GM12878 (cell line): Measurements from ENCODE around the gene CTSO. TPM values are rescaled to one million over a fixed set of nuclear protein-coding genes. Genes with fewer than 3 reads are reported as not detected.

ENCODE experiments used
- ATAC-seq: fragments of 200-7000 bp; cut with Tn5 transposase; 3 replicates; pipeline ENCODE4 v1.9.1; 2020; ENCODE audit warnings: mild to moderate bottlenecking, moderate library complexity
- BruUV-seq: library from RNA; stranded (reverse); fragments of 400-500 nt; replicated peaks from 2 replicates; lab custom pipeline; 2021; lab: Mats Ljungman, UMichigan
- CTCF ChIA-PET: fragments of 300-600 bp; sonication (Branson Sonifier 250); formaldehyde crosslinking; extraction: SDS; loops from one replicate; lab custom pipeline; 2021; ENCODE audit warnings: inconsistent platforms; lab: Yijun Ruan, JAX
- POLR2A ChIA-PET: fragments of 350-600 bp; formaldehyde crosslinking; extraction: SDS; loops from one replicate; lab custom pipeline; 2021; ENCODE audit warnings: inconsistent platforms; lab: Charles Lee
- RAD21 ChIA-PET: fragments of 300-600 bp; sonication (Branson Sonifier 250); formaldehyde crosslinking; loops from one replicate; lab custom pipeline; 2023; ENCODE audit warnings: antibody characterized with exemption; ENCODE audit not compliant: unreplicated experiment; lab: Charles Lee
- SMC1A ChIA-PET: fragments of 300-600 bp; sonication (Branson Sonifier 250); formaldehyde crosslinking; loops from one replicate; lab custom pipeline; 2023; ENCODE audit not compliant: unreplicated experiment, uncharacterized antibody; lab: Charles Lee
- DNase-seq: peaks from one replicate; pipeline ENCODE4 v3.0.0-alpha.2; 2011; ENCODE audit warnings: low read depth, low spot score
- FAIRE-seq: peaks from 3 replicates; lab custom pipeline; 2011; peaks lifted over from hg19 to GRCh38; lab: Jason Lieb, UNC
- H2AFZ ChIP-seq: 2 replicates; pipeline ENCODE4 v1.6.0; 2011; ENCODE audit warnings: low read depth, low read length, control low read depth; ENCODE audit not compliant: control insufficient read depth
- H3K27ac ChIP-seq: 2 replicates; pipeline ENCODE4 v1.5.1; 2011; ENCODE audit warnings: control low read depth; ENCODE audit not compliant: control insufficient read depth, insufficient read depth
- H3K27me3 ChIP-seq, 2 experiments: replicated peaks in 1 of 2; 2 replicates each; pipeline versions ENCODE4 v1.6.0 to v1.6.1; 2011; ENCODE audit warnings: low read length in 1 of 2; ENCODE audit not compliant: control insufficient read depth in 2 of 2, insufficient read depth in 2 of 2
- H3K36me3 ChIP-seq, 2 experiments: 2 replicates each; pipeline ENCODE4 v1.5.1; 2011; ENCODE audit warnings: low read length in 1 of 2; ENCODE audit not compliant: control insufficient read depth in 2 of 2, insufficient read depth in 2 of 2
- H3K4me1 ChIP-seq: 2 replicates; pipeline ENCODE4 v1.6.1; 2011; ENCODE audit warnings: mild to moderate bottlenecking, low read length, moderate library complexity, mixed read lengths; ENCODE audit not compliant: control insufficient read depth, insufficient read depth
- H3K4me2 ChIP-seq: 2 replicates; pipeline ENCODE4 v1.6.0; 2011; ENCODE audit warnings: control low read depth; ENCODE audit not compliant: control insufficient read depth, insufficient read depth
- H3K4me3 ChIP-seq: fragments of 200-600 bp; sonication (generic); 2 replicates; pipeline ENCODE4 v1.5.1; 2016
- H3K79me2 ChIP-seq: 2 replicates; pipeline ENCODE4 v1.6.0; 2011; ENCODE audit warnings: low read length; ENCODE audit not compliant: control insufficient read depth, insufficient read depth
- H3K9ac ChIP-seq: 2 replicates; pipeline ENCODE4 v1.8.0; 2011; ENCODE audit warnings: low read length, control low read depth, mixed read lengths; ENCODE audit not compliant: control insufficient read depth, insufficient read depth
- H3K9me3 ChIP-seq: replicated peaks from 3 replicates; pipeline ENCODE4 v1.5.1; 2011; ENCODE audit warnings: mild to moderate bottlenecking, low read length; ENCODE audit not compliant: control insufficient read depth, insufficient read depth
- H4K20me1 ChIP-seq: 2 replicates; pipeline ENCODE4 v1.6.0; 2011; ENCODE audit not compliant: control insufficient read depth, insufficient read depth
- ASH2L ChIP-seq: fragments of 300-600, 200-600 bp; sonication (generic); IDR thresholded peaks from 2 replicates; pipeline ENCODE4 v1.6.1; 2017; ENCODE audit warnings: low read depth, mild to moderate bottlenecking, borderline replicate concordance
- ATF3 ChIP-seq: IDR thresholded peaks from 2 replicates; pipeline ENCODE4 v1.6.1; 2011; ENCODE audit warnings: low read depth, mild to moderate bottlenecking, low read length, moderate library complexity, borderline replicate concordance; ENCODE audit errors: extremely low read depth
- BHLHE40 ChIP-seq, 2 experiments: fragments of 450-650 bp in 1 of 2; IDR thresholded peaks; 2 replicates each; pipeline ENCODE4 v1.6.1; 2011 to 2017; ENCODE audit warnings: low read depth in 2 of 2, borderline replicate concordance in 1 of 2, improper control_type of control experiment in 1 of 2, low read length in 1 of 2, mild to moderate bottlenecking in 1 of 2
- CREM ChIP-seq: IDR thresholded peaks from 2 replicates; pipeline ENCODE4 v1.6.1; 2014; ENCODE audit warnings: antibody characterized with exemption, low read depth
- PAX5 ChIP-seq: IDR thresholded peaks from 2 replicates; pipeline ENCODE4 v1.6.1; 2011; ENCODE audit warnings: low read depth, low read length, borderline replicate concordance
- RELA ChIP-seq: fragments of 450-650 bp; IDR thresholded peaks from 2 replicates; pipeline ENCODE4 v1.8.0; 2014; ENCODE audit warnings: borderline replicate concordance; ENCODE audit not compliant: partially characterized antibody
- SMAD5 ChIP-seq: IDR thresholded peaks from 2 replicates; pipeline ENCODE4 v1.6.1; 2016; ENCODE audit warnings: antibody characterized with exemption, low read depth
- SP1 ChIP-seq: IDR thresholded peaks from one replicate; pipeline ENCODE4 v1.6.1; 2011; ENCODE audit warnings: low read depth, low read length
- SREBF2 ChIP-seq: IDR thresholded peaks from 2 replicates; pipeline ENCODE4 v1.6.1; 2012; ENCODE audit warnings: mild to moderate bottlenecking, low read length
- STAT3 ChIP-seq: IDR thresholded peaks from 2 replicates; pipeline ENCODE4 v1.6.1; 2011; ENCODE audit warnings: low read depth, low read length, improper control_type of control experiment
- SUPT20H ChIP-seq: IDR thresholded peaks from 2 replicates; pipeline ENCODE4 v1.6.1; 2011; ENCODE audit warnings: low read depth, mild to moderate bottlenecking, low read length, moderate library complexity, borderline replicate concordance; ENCODE audit not compliant: control insufficient read depth
- WGBS: methylation state at CpG from one replicate; pipeline ENCODE4 v1.1.6; 2016; ENCODE audit warnings: low lambda C conversion rate; ENCODE audit not compliant: insufficient replicate concordance, insufficient coverage; ENCODE audit errors: missing lambda C conversion rate; 5-methylcytosine and 5-hydroxymethylcytosine counted together
- in situ Hi-C: fragments of 300-500 bp; cut with MboI; formaldehyde crosslinking; loops from 9 replicates; pipeline ENCODE4 v1.14.3; 2018; ENCODE audit warnings: mixed read lengths
- intact Hi-C: fragments of 100-400 bp; cut with micrococcal nuclease; formaldehyde crosslinking; loops from one replicate; pipeline ENCODE4 v1.14.2; 2022; ENCODE audit not compliant: unreplicated experiment
- polyA plus RNA-seq, 11 experiments: library from polyadenylated mRNA; depleted of rRNA in 4 of 11; unstranded in 6 of 11; stranded (reverse) in 5 of 11; fragments of >200 nt; fragmentation: Nextera tagmentation in 4 of 11; fragmentation: Illumina TruSeq in 1 of 11; extraction: Ambion mirVana in 4 of 11; extraction: Trizol in 1 of 11; gene quantifications; 1 replicate in 1 of 11; 2 replicates in 10 of 11; pipeline versions ENCODE4 v1.2.1 to v1.2.3, GENCODE V29; 2011 to 2016; ENCODE audit warnings: inconsistent platforms in 2 of 11, missing spikeins in 2 of 11, low read depth in 1 of 11
- total RNA-seq, 4 experiments: library from RNA; depleted of rRNA in 3 of 4; stranded (reverse); fragments of >200 nt in 3 of 4; fragmentation: Illumina TruSeq in 1 of 4; extraction: Trizol in 1 of 4; gene quantifications; 2 replicates each; pipeline versions ENCODE4 v1.2.1 to v1.2.3, GENCODE V29; 2013 to 2021
- TF ChIP-seq, protein P1 (sequence below): IDR thresholded peaks from 2 replicates; pipeline ENCODE4 v1.6.1; 2012; ENCODE audit warnings: low read depth, low read length, improper control_type of control experiment
- TF ChIP-seq, protein P2 (sequence below): fragments of 450-650 bp; IDR thresholded peaks from 2 replicates; pipeline ENCODE4 v1.6.1; 2016; ENCODE audit warnings: mild to moderate bottlenecking

Gene CTSO
- total and polyA plus RNA-seq, 10 of the 15 experiments (the other 5 are each of a cell fraction or from before 2014, with no cell fraction given) = 3.9 to 9.7 (median 7.0) TPM

DNA sequence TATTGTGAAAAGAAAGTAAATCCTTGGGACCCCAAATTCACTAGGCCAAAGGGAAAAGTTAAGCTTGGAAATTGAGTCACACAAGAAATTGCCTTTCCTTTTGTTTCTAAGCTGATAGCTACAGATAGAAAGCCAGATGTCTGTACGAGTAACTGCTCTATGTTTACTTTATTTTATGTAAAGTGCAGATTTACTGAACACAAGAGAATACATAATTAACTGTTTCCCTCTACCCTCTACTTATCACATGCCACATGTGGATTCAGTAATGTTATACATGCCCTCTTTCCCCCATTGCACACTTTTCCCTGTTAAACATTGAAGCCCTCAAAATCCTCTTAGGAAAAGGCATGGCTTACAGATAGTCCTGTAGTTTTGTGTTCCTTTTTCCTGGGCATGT is 66.6 kb downstream of the CTSO start:
- no peak overlapping the region for H3K4me2 ChIP-seq
- ChIA-PET RAD21 (interaction anchor here (1.0 kb wide), 1 partner anchor 77 kb away, joined by 3 read pairs; no protein-coding TSS in a partner anchor), POLR2A (no interaction called here), SMC1A (interaction anchor here (0.6 to 1.9 kb wide), 5 partner anchors 9 to 44 kb away, joined by 3 to 7 read pairs (median 3); no protein-coding TSS in a partner anchor), CTCF (interaction anchor here (0.8 to 1.3 kb wide), 4 partner anchors 42 to 77 kb away, joined by 3 to 5 read pairs (median 4); partner anchors contain the start of gene CTSO)
- DNase-seq (no peak), FAIRE-seq (no peak), ATAC-seq (no peak)
- in situ Hi-C loops (no loop called here), intact Hi-C loops (loop anchor here (5.0 kb wide), 2 partner anchors 75 to 310 kb away; no protein-coding TSS in a partner anchor)
- no peak overlapping the region for H2AFZ ChIP-seq
- H3K36me3 ChIP-seq = no peaks in the 10 kb centered on the region
- H3K4me3 ChIP-seq = no peak overlapping the region
- H3K27ac ChIP-seq = no peak overlapping the region
- H3K9me3 ChIP-seq = no peaks in the 10 kb centered on the region
- no peaks in the 10 kb centered on the region for H4K20me1 ChIP-seq
- TF ChIP-seq STAT3 = no peak
- no peaks in the 10 kb centered on the region for H3K79me2 ChIP-seq
- H3K27me3 ChIP-seq = no peaks in the 10 kb centered on the region
- no peaks in the 10 kb centered on the region for H3K4me1 ChIP-seq
- BruUV-seq = no TSS peak
- WGBS = 8% methylated on average over 1 of the region's 1 CpG
- H3K9ac ChIP-seq = no peak overlapping the region

DNA sequence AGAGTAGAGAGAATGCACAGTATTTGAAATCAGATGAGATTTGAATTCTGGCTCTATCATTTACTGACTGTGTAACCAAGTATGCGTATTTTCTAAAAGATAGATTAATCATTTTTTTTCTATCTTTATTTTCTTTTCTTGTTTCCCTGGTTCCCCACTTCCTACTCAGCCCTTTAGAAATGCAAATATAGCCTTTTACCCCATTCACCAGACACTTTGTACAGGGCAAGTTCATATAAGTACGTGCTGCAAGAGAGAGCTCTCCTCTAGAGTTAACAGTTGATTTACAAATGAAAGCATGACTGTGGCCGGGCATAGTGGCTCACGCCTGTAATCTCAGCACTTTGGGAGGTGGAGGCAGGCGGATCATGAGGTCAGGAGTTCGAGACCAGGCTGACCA is 68.0 kb downstream of the CTSO start:
- H3K4me1 ChIP-seq = no peaks in the 10 kb centered on the region
- no peak overlapping the region for H3K9ac ChIP-seq
- no peak overlapping the region for H3K4me2 ChIP-seq
- H3K36me3 ChIP-seq = no peaks in the 10 kb centered on the region
- in situ Hi-C loops (no loop called here), intact Hi-C loops (loop anchor here (5.0 kb wide), 2 partner anchors 73 to 312 kb away; no protein-coding TSS in a partner anchor)
- no peak for DNase-seq
- ChIA-PET RAD21 (interaction anchor here (1.2 kb wide), 1 partner anchor 68 kb away, joined by 4 read pairs; the partner anchor contains the start of gene CTSO), POLR2A (no interaction called here), SMC1A (interaction anchor here (0.9 to 1.9 kb wide), 4 partner anchors 11 to 89 kb away, joined by 3 to 7 read pairs (median 4); no protein-coding TSS in a partner anchor), CTCF (interaction anchor here (1.3 kb wide), 1 partner anchor 75 kb away, joined by 5 read pairs; no protein-coding TSS in a partner anchor)
- H3K27me3 ChIP-seq = no peaks in the 10 kb centered on the region
- 16% methylated on average over 6 of the region's 6 CpGs for WGBS
- H2AFZ ChIP-seq = no peak overlapping the region
- BruUV-seq = no TSS peak
- H3K79me2 ChIP-seq = no peaks in the 10 kb centered on the region
- H4K20me1 ChIP-seq = no peaks in the 10 kb centered on the region
- ATAC-seq = no peak
- FAIRE-seq = no peak
- H3K27ac ChIP-seq = no peak overlapping the region
- no peak overlapping the region for H3K4me3 ChIP-seq
- no peaks in the 10 kb centered on the region for H3K9me3 ChIP-seq
- TF ChIP-seq, protein P1, sequence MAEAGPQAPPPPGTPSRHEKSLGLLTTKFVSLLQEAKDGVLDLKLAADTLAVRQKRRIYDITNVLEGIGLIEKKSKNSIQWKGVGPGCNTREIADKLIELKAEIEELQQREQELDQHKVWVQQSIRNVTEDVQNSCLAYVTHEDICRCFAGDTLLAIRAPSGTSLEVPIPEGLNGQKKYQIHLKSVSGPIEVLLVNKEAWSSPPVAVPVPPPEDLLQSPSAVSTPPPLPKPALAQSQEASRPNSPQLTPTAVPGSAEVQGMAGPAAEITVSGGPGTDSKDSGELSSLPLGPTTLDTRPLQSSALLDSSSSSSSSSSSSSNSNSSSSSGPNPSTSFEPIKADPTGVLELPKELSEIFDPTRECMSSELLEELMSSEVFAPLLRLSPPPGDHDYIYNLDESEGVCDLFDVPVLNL = no peak
- TF ChIP-seq SREBF2 (no peak), ATF3 (no peak), ASH2L (no peak), BHLHE40 (IDR thresholded peaks at IDR 0.05; ENCODE audit: borderline replicate concordance in 1 of 2, low read depth in 2 of 2, low read length in 1 of 2) (no peak), SP1 (no peak), SUPT20H (no peak), SMAD5 (no peak), CREM (no peak), PAX5 (no peak), RELA (no peak)
- TF ChIP-seq, protein P2, sequence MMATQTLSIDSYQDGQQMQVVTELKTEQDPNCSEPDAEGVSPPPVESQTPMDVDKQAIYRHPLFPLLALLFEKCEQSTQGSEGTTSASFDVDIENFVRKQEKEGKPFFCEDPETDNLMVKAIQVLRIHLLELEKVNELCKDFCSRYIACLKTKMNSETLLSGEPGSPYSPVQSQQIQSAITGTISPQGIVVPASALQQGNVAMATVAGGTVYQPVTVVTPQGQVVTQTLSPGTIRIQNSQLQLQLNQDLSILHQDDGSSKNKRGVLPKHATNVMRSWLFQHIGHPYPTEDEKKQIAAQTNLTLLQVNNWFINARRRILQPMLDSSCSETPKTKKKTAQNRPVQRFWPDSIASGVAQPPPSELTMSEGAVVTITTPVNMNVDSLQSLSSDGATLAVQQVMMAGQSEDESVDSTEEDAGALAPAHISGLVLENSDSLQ = no peak
